G401 (cell line): Measurements from ENCODE around the gene PTPRQ. TPM values are rescaled to one million over a fixed set of nuclear protein-coding genes. Genes with fewer than 3 reads are reported as not detected.
"Not testable (repeated sequence)": the region's sequence is repeated elsewhere in the genome, so short reads cannot be mapped to it uniquely, and the experiment has no call there.

ENCODE experiments used
- DNase-seq: peaks from one replicate; pipeline ENCODE4 v3.0.0-alpha.2; 2015; ENCODE audit warnings: low spot score
- in situ Hi-C: cut with HindIII; loops from 2 replicates; pipeline ENCODE4 v1.10.0; 2016; ENCODE audit warnings: low sequenced_read_pairs, mixed read lengths
- total RNA-seq: library from RNA; depleted of rRNA; stranded (reverse); fragments of >200 nt; shearing (Covaris generic); gene quantifications from 2 replicates; pipeline ENCODE4 v1.2.3, GENCODE V29; 2014

PTPRQ gene
- total RNA-seq, 1 experiment from 2014 or later = not detected

DNA sequence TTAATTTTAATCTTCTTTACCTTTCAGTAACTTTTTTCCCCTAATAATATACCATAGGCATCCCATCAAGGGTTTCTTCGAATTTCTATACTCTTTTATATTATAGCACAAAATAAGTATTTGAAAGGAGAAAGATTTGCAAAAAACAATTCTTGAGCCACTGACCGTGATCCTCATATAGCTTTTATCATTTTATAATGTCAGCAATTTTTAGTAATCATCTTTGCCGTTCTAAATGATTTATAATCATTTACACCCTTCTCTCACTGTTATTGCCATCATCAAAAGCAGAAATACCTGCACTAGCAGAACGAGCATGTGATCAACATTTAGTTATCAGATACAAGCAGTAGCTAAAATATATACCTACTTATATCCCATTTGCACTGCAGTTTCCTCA lies 16.9 kb downstream of the PTPRQ start:
- DNase-seq = no peak
- in situ Hi-C loops = no loop called here

DNA sequence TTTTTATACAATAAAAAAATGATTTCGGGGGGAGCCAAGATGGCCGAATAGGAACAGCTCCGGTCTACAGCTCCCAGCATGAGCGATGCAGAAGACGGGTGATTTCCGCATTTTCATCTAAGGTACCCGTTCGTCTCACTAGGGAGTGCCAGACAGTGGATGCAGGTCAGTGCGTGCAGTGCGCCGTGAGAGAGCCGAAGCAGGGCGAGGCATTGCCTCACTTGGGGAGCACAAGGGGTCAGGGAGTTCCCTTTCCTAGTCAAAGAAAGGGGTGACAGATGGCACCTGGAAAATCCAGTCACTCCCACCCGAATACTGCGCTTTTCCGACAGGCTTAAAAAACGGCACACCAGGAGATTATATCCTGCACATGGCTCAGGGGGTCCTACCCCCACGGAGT lies 17.8 kb downstream of the PTPRQ start:
- in situ Hi-C loops, DNase-seq: not testable (repeated sequence)

DNA sequence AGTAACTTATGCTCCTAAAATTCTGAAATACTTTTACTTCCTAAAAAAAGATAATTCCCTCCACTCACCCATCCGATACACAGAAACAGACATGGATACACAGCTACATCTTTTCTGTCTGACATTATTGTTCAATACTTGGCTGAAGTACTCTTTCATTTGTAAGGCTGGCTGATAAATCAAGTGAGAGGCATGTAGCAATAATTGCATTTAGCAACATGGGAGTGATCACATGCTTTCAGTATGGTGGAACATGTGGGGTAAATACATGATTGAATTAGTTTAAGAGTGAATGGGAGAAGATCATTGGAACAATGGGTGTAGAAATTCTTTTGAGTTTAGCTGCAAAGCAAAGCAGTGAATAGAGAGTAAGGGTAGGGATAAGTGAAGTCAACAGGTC lies 25.6 kb downstream of the PTPRQ start:
- in situ Hi-C loops = no loop called here
- no peak for DNase-seq

DNA sequence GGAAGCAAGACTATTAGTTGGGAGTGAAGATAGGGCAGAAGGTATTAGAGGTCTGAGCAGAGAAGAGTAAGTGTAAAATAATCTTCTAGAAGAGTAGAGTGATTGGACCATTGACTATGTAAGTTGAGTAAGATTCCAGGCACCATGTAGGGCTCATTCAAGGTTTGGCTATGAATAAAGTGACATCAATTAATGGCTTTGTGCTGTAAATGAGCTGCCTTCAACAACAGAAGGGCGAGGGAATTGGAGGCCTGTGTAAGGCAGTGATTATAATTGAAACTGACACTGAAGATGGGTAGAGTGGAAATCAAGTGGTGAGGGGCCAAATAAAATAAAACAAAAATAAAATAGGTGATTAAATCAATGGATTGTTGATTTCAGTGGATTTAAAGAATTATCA lies 26.4 kb downstream of the PTPRQ start:
- in situ Hi-C loops = no loop called here
- DNase-seq = no peak

DNA sequence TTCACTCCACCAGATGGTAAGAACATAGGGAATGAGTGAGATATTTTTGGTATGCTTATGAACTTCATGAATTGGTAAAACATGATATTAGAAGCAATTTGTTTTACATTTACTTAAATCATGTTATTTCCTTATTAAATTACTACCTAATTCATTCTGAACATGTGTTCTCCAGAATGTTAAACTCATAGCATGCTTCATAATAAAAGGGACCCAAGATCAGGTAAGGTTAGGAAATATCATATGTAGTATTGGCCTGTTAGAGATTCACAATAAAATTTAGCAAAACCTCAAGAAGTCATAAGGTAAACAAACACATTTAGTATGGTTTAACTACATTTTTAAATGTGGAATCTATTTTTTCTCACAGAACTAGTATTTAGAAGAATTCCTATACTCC lies 28.2 kb downstream of the PTPRQ start:
- DNase-seq = no peak
- in situ Hi-C loops = no loop called here

DNA sequence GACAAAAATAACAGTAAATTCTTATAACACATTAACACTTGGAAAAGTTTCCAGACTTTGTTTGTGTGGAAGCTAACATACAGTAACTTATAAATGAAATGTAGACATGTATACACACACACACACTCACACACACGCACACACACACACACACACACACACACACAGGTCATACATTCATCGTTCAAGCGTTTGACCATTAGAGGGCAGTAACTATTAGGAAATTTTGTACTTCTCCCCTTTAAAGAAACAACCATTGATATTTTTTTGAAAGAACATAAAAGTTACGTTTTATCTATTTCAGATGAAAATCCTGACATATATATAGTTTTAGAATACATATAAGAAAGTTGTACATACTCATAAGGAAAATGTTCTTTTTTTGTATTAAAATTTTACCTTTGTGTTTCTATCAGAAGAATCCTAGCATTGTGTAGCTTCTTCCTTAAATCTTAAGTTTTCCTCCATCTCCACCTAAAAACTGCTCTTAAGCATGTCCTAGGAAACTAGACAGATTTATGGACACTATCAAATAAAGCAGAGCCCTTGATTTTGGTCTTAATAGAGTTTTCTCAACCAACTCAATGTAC lies 29.0 kb downstream of the PTPRQ start:
- peak; percentile 21 for DNase-seq
- in situ Hi-C loops = no loop called here

DNA sequence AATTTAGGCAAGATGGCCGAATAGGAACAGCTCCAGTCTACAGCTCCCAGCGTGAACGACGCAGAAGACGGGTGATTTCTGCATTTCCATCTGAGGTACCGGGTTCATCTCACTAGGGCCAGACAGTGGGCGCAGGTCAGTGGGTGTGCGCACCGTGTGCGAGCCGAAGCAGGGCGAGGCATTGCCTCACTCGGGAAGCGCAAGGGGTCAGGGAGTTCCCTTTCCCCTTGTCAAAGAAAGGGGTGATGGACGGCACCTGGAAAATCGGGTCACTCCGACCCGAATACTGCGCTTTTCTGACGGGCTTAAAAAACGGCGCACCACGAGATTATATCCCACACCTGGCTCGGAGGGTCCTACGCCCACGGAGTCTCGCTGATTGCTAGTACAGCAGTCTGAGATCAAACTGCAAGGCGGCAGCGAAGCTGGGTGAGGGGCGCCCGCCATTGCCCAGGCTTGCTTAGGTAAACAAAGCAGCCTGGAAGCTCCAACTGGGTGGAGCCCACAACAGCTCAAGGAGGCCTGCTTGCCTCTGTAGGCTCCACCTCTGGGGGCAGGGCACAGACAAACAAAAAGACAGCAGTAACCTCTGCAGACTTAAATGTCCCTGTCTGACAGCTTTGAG lies 33.6 kb downstream of the PTPRQ start:
- DNase-seq, in situ Hi-C loops: not testable (repeated sequence)

DNA sequence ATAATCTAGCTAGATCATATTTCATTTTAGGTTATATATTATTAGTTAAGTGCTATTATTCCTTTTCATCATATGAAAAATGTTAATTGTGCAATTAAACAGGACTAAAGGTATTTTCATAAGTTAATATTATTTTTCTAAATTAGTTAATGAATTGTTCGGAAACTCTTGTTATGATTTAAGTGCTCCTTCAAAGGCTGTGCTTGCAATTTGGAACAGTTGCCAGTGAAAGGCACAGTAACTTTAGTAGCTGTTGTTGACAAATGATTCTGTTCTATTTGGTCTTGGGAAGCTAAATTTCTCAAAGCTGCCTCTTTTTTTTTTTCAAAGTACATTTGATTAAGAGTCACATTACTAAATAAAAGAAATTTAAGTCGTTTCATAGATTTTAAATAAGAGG lies 40.7 kb downstream of the PTPRQ start:
- in situ Hi-C loops = no loop called here
- no peak for DNase-seq

DNA sequence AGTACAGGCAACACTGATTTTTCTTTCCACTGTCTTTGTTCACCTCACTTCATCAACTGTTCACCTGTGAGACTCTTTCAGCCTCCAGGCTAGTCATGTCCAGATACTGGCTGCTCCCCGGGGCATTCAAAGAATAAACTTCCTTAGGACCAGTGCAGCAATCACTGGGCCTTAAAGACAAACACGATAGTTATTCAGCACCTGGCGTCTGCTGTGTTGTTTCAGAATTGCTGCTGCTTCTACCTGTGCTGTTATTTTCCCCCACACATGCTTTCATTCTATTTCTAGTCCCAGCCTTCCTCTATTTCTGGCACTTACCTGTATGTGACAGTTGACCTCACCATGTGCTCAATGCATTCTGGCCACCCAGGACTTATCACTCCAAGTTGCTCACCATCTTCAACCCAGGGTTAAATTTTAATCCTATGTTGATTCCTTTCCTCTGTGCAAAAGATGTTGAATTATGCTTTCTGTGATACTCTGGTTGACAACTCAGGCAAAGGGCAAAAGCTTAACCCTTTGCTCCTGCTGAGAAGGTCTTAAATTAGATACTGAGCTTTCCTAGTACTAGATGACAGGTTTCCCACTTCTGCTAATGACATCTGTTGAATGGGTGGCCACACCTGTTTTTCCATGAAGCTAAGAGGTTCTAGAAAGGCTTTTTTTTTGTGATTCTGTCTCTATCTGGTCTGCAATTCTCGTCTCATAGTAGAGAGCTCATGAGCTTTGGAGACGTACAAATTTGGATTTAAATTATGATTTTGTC lies 41.4 kb downstream of the PTPRQ start:
- in situ Hi-C loops = no loop called here
- no peak for DNase-seq

DNA sequence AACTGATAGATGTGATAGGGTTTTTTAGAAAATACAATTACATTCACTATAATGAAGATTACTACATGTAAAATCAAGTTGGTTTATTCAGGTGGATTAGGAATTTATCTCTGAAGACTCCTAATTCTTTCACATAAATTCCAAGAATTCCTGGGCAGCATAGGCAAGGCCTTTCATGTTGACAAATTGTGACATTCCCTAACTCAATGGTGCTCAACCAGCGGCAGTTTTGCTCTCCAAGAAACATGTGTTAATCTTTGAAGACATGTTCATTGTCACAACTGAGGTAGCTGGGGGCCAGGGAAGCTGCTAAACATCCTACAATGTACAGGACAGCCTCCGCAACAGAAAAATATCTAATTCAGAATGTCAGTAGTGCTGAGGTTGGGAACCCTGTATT lies 46.3 kb downstream of the PTPRQ start:
- in situ Hi-C loops = no loop called here

DNA sequence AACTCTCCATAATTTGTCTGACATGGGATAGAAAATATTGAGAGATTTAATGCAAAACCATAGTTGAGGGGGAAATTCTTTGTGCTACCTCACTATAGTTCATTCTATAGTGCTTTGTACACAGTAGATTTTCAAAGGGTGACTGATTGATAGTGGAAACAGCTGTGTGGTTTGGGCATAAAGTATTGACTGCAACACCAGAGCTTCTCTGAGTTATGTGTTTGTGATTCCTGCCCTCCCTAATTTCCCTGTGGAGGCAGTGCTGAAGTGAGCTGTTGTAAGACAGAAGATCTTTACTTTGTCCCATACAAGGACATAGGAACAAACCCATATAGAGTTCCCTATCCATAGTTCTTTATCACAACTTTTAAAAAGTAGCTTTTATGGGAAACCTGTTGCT lies 47.1 kb downstream of the PTPRQ start:
- DNase-seq = no peak
- in situ Hi-C loops = no loop called here

More for the DNA sequence above, 46.3 kb downstream of the PTPRQ start:
- no peak for DNase-seq

DNA sequence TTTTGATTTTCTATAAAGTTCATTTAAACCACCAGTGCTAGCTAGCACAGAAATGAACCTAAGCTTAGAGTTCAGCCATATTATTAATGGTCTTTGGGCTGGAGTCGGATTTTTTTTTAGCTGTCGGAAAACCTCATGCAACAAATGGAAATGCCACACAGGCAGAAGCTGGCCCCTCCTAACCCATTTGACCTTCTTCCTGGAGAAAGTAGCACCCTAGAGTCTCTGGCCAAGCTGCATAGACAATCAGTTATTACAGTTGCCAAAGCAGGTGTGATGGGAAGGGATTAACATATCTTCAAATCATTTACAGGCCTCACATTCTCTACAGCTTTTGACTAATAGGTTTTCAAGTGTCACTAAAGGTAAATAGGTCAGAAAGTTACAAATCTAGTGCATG lies 49.4 kb downstream of the PTPRQ start:
- DNase-seq = no peak
- in situ Hi-C loops = no loop called here

DNA sequence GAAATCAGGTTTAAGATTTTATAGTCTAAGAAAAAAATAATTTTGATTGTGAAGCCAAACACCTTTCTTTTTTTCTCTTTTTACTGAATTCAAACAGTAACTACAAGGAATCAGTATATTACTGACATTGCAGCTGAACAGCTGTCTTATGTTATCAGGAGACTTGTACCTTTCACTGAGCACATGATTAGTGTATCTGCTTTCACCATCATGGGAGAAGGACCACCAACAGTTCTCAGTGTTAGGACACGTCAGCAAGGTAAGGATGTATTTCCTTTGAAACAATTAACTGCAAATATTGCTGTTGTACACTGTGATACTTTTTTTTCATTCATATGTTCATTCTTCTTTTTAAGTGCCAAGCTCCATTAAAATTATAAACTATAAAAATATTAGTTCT lies 50.8 kb downstream of the PTPRQ start:
- in situ Hi-C loops = no loop called here
- no peak for DNase-seq

DNA sequence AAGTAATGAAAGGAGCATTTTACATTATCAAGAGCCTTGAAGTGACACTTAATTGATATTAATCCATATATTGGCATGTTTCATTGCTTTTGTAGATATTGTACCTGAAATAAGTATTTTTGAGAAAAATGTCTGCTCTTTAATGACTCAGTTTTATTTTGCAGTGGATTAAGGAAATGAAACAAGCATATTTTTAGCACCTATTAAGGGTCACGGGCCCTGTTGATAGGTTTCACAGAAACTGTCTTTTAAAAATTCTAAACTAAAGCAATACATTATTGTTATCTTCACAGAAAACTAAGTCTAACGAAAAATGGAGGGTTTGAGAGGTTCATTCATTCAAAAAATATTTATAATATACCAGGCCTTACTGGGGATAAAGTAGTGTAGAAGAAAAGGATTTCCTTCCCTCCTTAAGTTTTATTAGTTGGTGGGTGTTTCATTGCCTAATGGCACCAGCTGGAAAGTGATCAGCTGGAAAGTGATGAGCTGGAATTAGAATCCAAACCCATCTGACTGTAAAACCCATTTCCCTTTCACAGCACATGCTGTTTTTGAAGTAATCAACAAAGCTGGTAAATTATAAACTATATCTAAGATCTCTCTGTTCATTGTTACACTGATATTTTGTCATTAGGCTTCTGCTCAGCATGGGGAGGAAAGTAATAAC lies 54.2 kb downstream of the PTPRQ start:
- in situ Hi-C loops = no loop called here
- no peak for DNase-seq

DNA sequence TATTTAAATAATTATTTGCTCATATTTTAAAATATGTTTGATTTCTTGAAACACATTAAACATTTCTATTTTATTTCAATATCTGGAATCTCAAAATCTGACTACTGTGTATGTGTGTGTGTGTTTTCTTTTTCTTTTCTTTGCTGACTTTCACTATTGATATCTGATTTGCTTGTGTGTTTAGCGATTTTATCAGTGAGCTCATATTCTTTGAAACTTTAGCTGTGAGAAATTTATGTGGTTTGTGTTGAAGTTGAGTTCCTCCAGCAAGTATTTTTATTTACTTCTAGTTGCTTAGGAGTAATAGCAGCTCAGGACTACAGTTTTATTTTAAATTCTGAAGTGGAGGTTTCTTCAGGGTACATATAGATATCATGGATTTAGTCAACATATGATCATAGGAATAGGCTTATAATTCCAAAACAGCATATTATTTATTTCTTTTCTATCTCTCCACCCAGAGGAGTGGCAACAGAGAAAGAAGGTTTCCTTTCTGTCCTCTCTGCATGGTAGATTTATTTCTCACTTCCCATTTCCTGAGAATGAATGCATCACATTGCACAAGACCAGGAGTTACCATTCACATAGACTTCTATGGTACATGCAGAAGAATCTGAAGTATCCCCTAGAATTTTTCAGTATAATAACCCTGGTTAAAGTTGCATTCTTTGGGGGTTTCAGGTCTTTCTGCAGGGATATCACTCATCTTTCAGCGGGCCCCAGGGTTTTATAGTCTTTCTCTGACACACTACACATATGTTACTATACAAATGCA lies 60.5 kb downstream of the PTPRQ start:
- DNase-seq = no peak
- in situ Hi-C loops = no loop called here

DNA sequence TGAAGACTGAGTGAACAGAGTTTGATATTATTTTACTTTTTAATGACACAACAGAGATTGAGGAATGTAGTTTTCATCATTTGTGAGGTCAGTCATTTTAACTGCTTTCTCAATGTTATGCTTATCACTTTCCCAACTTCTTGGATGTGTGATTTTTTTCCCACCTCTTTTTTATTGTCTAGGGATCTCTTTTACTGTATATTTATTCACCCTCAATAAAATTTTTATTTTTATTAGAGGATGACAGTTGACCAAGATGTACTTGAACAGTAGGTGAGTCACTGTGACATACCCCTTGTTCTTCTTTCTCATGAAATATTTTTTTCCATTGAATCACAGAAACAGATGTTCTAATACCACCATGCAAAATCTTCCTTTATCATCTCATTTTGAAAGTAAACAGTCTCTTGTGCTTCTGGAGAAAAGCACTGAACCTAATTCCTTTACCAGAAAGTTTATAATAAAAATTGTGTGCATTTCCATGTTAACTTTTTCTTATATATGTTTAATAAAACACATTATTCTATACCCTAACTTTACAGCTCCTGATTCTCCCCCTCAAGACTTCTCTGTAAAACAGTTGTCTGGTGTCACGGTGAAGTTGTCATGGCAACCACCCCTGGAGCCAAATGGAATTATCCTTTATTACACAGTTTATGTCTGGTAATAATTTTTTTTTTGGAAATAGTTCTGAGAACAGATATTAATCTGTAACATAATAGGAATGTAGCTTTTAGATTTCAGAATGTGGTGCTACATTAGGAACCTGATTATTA lies 65.9 kb downstream of the PTPRQ start:
- in situ Hi-C loops = no loop called here

DNA sequence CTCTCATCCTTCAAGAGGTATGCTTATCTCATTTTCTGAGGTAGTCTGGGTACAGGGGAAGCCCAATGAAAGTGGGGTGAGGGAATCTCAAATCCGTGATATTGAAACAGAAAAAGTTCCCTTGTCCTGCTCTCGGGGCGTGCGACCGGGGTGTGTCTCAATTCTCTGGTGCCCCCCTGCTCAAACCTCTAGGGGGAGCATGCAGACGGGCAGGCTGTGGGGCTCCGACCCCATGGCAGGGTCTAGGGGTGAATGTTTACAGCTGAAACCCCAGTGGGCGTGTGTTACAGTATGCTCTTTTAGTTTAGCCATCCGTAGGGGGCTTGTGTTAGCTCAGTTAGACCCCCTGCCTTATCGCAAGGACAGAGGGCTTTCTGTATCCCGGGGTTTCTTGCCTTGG lies 68.7 kb downstream of the PTPRQ start:
- in situ Hi-C loops = no loop called here
- no peak for DNase-seq

More for the DNA sequence above, 65.9 kb downstream of the PTPRQ start:
- DNase-seq = no peak

DNA sequence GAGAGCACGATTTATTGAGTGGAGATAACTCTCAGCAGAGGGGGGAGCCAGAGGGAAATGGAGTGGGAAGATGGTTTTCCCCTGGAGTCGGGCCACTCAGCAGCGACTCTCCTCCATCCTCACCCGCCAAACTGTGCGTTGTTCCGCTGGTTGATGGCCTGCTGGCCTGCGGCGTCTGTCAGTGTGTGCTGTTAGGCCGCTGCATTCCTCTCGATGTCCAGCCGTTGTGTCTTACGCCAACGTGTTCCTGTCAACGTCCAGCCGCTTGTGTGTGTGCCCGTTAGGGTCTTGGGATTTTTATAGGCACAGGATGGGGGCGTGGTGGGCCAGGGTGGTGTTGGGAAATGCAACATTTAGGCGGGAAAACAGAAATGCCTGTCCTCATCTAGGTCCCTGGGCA lies 69.2 kb downstream of the PTPRQ start:
- in situ Hi-C loops = no loop called here
- no peak for DNase-seq

DNA sequence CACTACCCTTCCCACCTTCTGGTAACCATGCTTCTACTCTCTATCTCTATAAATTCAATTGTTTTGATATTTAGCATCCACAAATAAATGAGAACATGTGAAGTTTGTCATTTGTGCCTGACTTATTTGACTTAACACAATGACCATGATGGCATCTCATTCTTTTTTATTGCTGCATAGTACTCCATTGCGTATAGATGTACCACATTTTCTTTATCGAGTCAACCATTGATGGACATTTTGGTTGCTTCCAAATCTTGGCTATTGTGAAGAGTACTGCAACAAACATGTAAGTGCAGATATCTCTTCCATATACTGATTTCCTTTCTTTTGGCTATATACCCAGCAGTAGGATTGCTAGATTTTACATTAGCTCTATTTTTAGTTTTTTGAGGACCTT lies 73.6 kb downstream of the PTPRQ start:
- in situ Hi-C loops = no loop called here
- DNase-seq = no peak
